Testis (tissue), 3 donors: ENCODE measurements around the gene TMEM11. TPM values are rescaled to one million over a fixed set of nuclear protein-coding genes. Genes with fewer than 3 reads are reported as not detected.

Experiments used
- DNase-seq: peaks from one replicate; pipeline ENCODE4 v3.0.0-alpha.2; 2019
- H3K27ac ChIP-seq, 2 donors: fragments of 200-600 bp; sonication (generic); one replicate each; pipeline ENCODE4 v1.5.1; 2019
- H3K27me3 ChIP-seq: fragments of 200-600 bp; sonication (generic); one replicate; pipeline ENCODE4 v1.5.1; 2019
- H3K36me3 ChIP-seq: fragments of 200-600 bp; sonication (generic); one replicate; pipeline ENCODE4 v1.5.1; 2017; ENCODE audit warnings: low read depth; ENCODE audit errors: missing control alignments
- H3K4me1 ChIP-seq: fragments of 200-600 bp; sonication (generic); one replicate; pipeline ENCODE4 v1.5.1; 2019
- H3K4me3 ChIP-seq, 2 donors: fragments of 200-600 bp; sonication (generic); one replicate each; pipeline ENCODE4 v1.5.1; 2017 to 2019
- H3K9me3 ChIP-seq: fragments of 200-600 bp; sonication (generic); one replicate; pipeline ENCODE4 v1.5.1; 2017
- CTCF ChIP-seq, 3 experiments: fragments of 450-650 bp in 2 of 3; fragments of 200-600 bp in 1 of 3; sonication (generic) in 1 of 3; IDR thresholded peaks; one replicate each; pipeline ENCODE4 v1.5.1; 2016 to 2019; ENCODE audit warnings: antibody characterized with exemption in 3 of 3, mild to moderate bottlenecking in 2 of 3, moderate library complexity in 1 of 3
- POLR2A ChIP-seq: fragments of 450-650 bp; IDR thresholded peaks from one replicate; pipeline ENCODE4 v1.6.1; 2017; ENCODE audit warnings: antibody characterized with exemption, mild to moderate bottlenecking, moderate library complexity
- WGBS, 2 donors: methylation state at CpG; one replicate each; pipeline ENCODE4 v1.1.5; 2018; 5-methylcytosine and 5-hydroxymethylcytosine counted together
- intact Hi-C: fragments of 100-400 bp; cut with DNase I; formaldehyde crosslinking; loops from one replicate; pipeline ENCODE4 v1.15.1; 2023; ENCODE audit warnings: low total_unique reads
- polyA plus RNA-seq: library from polyadenylated mRNA; stranded (reverse); fragments of 350-450 nt; fragmentation: Illumina TruSeq; extraction: RNeasy Lipid Tissue Mini Kit (QIAGEN cat#74804); gene quantifications from one replicate; pipeline ENCODE4 v1.2.3, GENCODE V29; 2014; ENCODE audit warnings: low read depth, low replicate concordance; ENCODE audit not compliant: insufficient read depth
- total RNA-seq, 2 donors: library from RNA; depleted of rRNA; stranded (reverse); fragments of >200 nt; gene quantifications; one replicate each; pipeline ENCODE4 v1.2.3, GENCODE V29; 2016

Gene TMEM11
- total and polyA plus RNA-seq, 3 donors from 2014 or later = 38.9 to 55.2 (median 53.4) TPM

- no peak overlapping the region for H3K27ac ChIP-seq
- TF ChIP-seq POLR2A = no peak
- no peak for TF ChIP-seq CTCF (IDR thresholded peaks at IDR 0.05)
- no peak overlapping the region for H3K4me3 ChIP-seq
- WGBS, 2 donors = 81 to 86% methylated on average over 12 of the region's 12 CpGs
- no peaks in the 10 kb centered on the region for H3K27me3 ChIP-seq
- H3K36me3 ChIP-seq = no peaks in the 10 kb centered on the region
- H3K4me1 ChIP-seq = peaks cover 17% of the 10 kb centered on the region
- H3K9me3 ChIP-seq = no peaks in the 10 kb centered on the region
- intact Hi-C loops = no loop called here
- no peak for DNase-seq
These were observed 33.7 kb upstream of the TMEM11 start for GRCh38 chr17:21247552-21248258.

- Histone ChIP-seq H3K9me3 (no peaks in the 10 kb centered on the region), H3K36me3 (no peaks in the 10 kb centered on the region), H3K27me3 (no peaks in the 10 kb centered on the region), H3K4me3 (no peak overlapping the region), H3K27ac (no peak overlapping the region), H3K4me1 (peaks cover 9% of the 10 kb centered on the region)
- intact Hi-C loops = no loop called here
- WGBS, 2 donors = 93 to 96% methylated on average over 4 of the region's 4 CpGs
- DNase-seq = no peak
- TF ChIP-seq POLR2A (no peak), CTCF (IDR thresholded peaks at IDR 0.05) (no peak)
These were observed 32.7 kb upstream of the TMEM11 start for GRCh38 chr17:21246698-21247097.

GRCh38 chr17:21245639-21246084 is 31.7 kb upstream of the TMEM11 start:
- DNase-seq = no peak
- Histone ChIP-seq H3K9me3 (no peaks in the 10 kb centered on the region), H3K27ac (no peak overlapping the region), H3K4me3 (no peak overlapping the region), H3K27me3 (no peaks in the 10 kb centered on the region), H3K36me3 (no peaks in the 10 kb centered on the region), H3K4me1 (no peaks in the 10 kb centered on the region)
- intact Hi-C loops = no loop called here
- TF ChIP-seq CTCF (IDR thresholded peaks at IDR 0.05) = no peak
- no peak for TF ChIP-seq POLR2A
- 69 to 80% methylated on average over 6 to 9 of the region's 9 CpGs for WGBS, 2 donors

GRCh38 chr17:21243516-21244303 is 29.7 kb upstream of the TMEM11 start:
- WGBS, 2 donors = 71 to 82% methylated on average over 7 to 23 of the region's 23 CpGs
- H3K9me3 ChIP-seq = no peaks in the 10 kb centered on the region
- intact Hi-C loops = no loop called here
- no peaks in the 10 kb centered on the region for H3K4me1 ChIP-seq
- no peak overlapping the region for H3K4me3 ChIP-seq
- H3K27me3 ChIP-seq = no peaks in the 10 kb centered on the region
- no peaks in the 10 kb centered on the region for H3K36me3 ChIP-seq
- TF ChIP-seq POLR2A (no peak), CTCF (IDR thresholded peaks at IDR 0.05) (no peak)
- H3K27ac ChIP-seq = no peak overlapping the region
- no peak for DNase-seq
